K562 (cell line): Measurements from ENCODE around the gene AGXT. TPM values are rescaled to one million over a fixed set of nuclear protein-coding genes. Genes with fewer than 3 reads are reported as not detected.

ENCODE experiments used
- ESRRA ChIP-seq: fragments of 450-650 bp; IDR thresholded peaks from 2 replicates; pipeline ENCODE4 v1.6.1; 2014; ENCODE audit warnings: low read depth, mild to moderate bottlenecking, moderate library complexity, borderline replicate concordance
- HMG20A ChIP-seq: fragments of 450-650 bp; formaldehyde crosslinking; conservative IDR thresholded peaks from 2 replicates; pipeline ENCODE4 v1.4.0; 2020; ENCODE audit warnings: mild to moderate bottlenecking, mixed read lengths
- MGA ChIP-seq: fragments of 450-650 bp; IDR thresholded peaks from 2 replicates; pipeline ENCODE4 v1.6.1; 2016; ENCODE audit warnings: mild to moderate bottlenecking, moderate library complexity
- SAFB ChIP-seq: fragments of 200-400 bp; formaldehyde crosslinking; IDR thresholded peaks from 2 replicates; pipeline ENCODE4 v1.6.1; 2017; ENCODE audit warnings: low read depth, low read length, borderline replicate concordance
- TRIM24 ChIP-seq, 2 experiments: fragments of 450-650 bp; IDR thresholded peaks; 2 replicates each; pipeline ENCODE4 v1.6.1; 2016
- polyA plus RNA-seq, 8 experiments: library from polyadenylated mRNA; depleted of rRNA in 4 of 8; stranded (reverse) in 5 of 8; unstranded in 3 of 8; fragments of >200 nt; fragmentation: Nextera tagmentation in 2 of 8; fragmentation: Illumina TruSeq in 1 of 8; extraction: Ambion mirVana in 2 of 8; extraction: Trizol in 1 of 8; gene quantifications; 2 replicates each; pipeline versions ENCODE4 v1.2.1 to v1.2.3, GENCODE V29; 2011 to 2014; ENCODE audit warnings: inconsistent platforms in 1 of 8, missing spikeins in 1 of 8
- total RNA-seq, 7 experiments: library from RNA; depleted of rRNA in 6 of 7; stranded (reverse); fragments of >200 nt in 6 of 7; fragmentation: Illumina TruSeq in 2 of 7; extraction: Trizol in 2 of 7; gene quantifications; 2 replicates each; pipeline versions ENCODE4 v1.2.1 to v1.2.3, GENCODE V29; 2011 to 2021; ENCODE audit warnings: low replicate concordance in 1 of 7

The AGXT gene
- total and polyA plus RNA-seq, 9 of the 15 experiments (the other 6 are each of a cell fraction or from before 2014, with no cell fraction given), result 0.18 TPM; not detected in 8

GRCh38 chr2:240873805-240874714, 5.4 kb downstream of the AGXT start (continued):
- no peak for TF ChIP-seq ESRRA
- no peak for TF ChIP-seq HMG20A
- TF ChIP-seq SAFB, result no peak
- no peak for TF ChIP-seq TRIM24 (IDR thresholded peaks at IDR 0.05)
- no peak for TF ChIP-seq MGA
